ENCODE measurements around the gene ABHD10.

ABHD10 gene

GRCh38 chr3:112001526-112001925 is 22.7 kb downstream of the ABHD10 start:
- Histone ChIP-seq H3K27me3 (ENCODE audit: insufficient read depth, low read depth, severe bottlenecking) (no peaks in the 10 kb centered on the region), H3K9me3 (ENCODE audit: severe bottlenecking) (no peaks in the 10 kb centered on the region), H3K27ac (no peak overlapping the region), H3K36me3 (peaks cover 47% of the 10 kb centered on the region), H3K4me3 (ENCODE audit: low read depth, low read length) (no peak overlapping the region)
- DNase-seq = no peak
- TF ChIP-seq, protein P1, sequence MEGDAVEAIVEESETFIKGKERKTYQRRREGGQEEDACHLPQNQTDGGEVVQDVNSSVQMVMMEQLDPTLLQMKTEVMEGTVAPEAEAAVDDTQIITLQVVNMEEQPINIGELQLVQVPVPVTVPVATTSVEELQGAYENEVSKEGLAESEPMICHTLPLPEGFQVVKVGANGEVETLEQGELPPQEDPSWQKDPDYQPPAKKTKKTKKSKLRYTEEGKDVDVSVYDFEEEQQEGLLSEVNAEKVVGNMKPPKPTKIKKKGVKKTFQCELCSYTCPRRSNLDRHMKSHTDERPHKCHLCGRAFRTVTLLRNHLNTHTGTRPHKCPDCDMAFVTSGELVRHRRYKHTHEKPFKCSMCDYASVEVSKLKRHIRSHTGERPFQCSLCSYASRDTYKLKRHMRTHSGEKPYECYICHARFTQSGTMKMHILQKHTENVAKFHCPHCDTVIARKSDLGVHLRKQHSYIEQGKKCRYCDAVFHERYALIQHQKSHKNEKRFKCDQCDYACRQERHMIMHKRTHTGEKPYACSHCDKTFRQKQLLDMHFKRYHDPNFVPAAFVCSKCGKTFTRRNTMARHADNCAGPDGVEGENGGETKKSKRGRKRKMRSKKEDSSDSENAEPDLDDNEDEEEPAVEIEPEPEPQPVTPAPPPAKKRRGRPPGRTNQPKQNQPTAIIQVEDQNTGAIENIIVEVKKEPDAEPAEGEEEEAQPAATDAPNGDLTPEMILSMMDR (IDR thresholded peaks at IDR 0.05; ENCODE audit: low read depth, low read length) = no peak

DNA sequence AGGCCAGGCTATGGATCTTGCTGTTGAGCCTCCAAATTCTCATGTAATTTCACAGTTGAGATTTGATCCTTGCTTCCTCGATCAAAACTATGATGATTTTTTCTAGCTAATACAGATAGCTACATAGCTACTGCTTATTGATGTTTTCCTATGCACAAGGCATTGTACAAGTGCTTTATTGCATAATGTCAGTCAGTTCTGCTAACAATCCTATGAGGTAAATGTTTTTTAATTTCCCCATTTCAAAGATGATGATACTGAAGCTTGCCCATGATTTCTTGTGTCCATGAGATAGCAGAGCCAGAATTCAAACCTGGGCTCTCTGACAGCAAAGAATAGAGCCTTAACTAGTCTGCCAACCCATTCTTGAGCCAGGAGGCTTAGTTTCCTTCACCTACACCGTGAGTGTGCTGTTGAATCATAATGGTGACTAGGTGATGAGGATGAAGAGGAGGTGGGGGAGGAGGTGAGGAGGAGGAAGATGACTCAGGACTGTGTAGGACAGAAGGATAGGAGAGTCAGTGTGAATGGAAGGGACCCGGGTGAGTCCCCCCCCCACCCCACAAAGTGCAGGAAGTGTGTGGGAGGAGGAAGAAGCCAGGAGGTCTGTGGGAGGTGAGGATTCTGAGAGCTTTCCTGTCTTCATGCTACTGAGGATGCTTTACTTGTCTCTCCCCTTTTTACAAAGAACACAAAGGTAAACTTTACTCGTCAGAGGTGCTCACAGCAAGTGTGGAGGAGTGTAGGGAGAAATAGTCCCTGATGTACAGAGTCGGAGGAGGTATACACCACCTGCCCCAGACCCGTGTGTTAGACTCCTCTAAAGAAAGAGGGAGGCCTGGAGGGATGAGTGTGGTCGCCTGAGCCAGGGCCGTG is 23.5 kb downstream of the ABHD10 start:
- no peak overlapping the region for H3K27ac ChIP-seq
- H3K9me3 ChIP-seq (ENCODE audit: severe bottlenecking) = no peaks in the 10 kb centered on the region
- no peak for DNase-seq
- H3K4me3 ChIP-seq (ENCODE audit: low read depth, low read length) = no peak overlapping the region
- peaks cover 47% of the 10 kb centered on the region for H3K36me3 ChIP-seq
- TF ChIP-seq, protein P1 (IDR thresholded peaks at IDR 0.05; ENCODE audit: low read depth, low read length) = no peak
- no peaks in the 10 kb centered on the region for H3K27me3 ChIP-seq (ENCODE audit: insufficient read depth, low read depth, severe bottlenecking)

- no peaks in the 10 kb centered on the region for H3K9me3 ChIP-seq (ENCODE audit: severe bottlenecking)
- DNase-seq = no peak
- TF ChIP-seq, protein P1 (IDR thresholded peaks at IDR 0.05; ENCODE audit: low read depth, low read length) = no peak
- no peak overlapping the region for H3K27ac ChIP-seq
- peaks cover 59% of the 10 kb centered on the region for H3K36me3 ChIP-seq
- no peaks in the 10 kb centered on the region for H3K27me3 ChIP-seq (ENCODE audit: insufficient read depth, low read depth, severe bottlenecking)
- no peak overlapping the region for H3K4me3 ChIP-seq (ENCODE audit: low read depth, low read length)
These were observed 24.7 kb downstream of the ABHD10 start for GRCh38 chr3:112003321-112004080.

DNA sequence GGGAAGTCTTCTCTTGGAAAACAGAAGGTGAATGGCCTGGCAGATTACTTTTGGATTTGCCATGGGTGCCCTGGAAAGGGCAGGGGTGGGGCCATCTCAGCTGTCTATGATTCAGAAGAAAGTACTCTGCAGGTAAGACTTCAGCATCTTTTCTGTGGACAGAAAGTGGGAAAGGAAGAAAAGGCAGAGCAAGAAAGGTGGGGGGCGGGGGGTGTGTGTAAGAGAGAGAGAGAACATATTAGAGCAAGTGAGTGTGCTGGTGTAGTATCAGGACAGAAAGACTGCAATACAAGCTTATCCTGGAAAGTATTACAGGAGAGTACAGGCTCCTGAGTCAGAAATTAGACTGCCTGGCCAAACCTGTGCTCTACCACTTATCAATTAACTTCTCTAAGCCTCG is 25.4 kb downstream of the ABHD10 start:
- H3K27me3 ChIP-seq (ENCODE audit: insufficient read depth, low read depth, severe bottlenecking) = no peaks in the 10 kb centered on the region
- TF ChIP-seq, protein P1 (IDR thresholded peaks at IDR 0.05; ENCODE audit: low read depth, low read length) = no peak
- DNase-seq = no peak

DNA sequence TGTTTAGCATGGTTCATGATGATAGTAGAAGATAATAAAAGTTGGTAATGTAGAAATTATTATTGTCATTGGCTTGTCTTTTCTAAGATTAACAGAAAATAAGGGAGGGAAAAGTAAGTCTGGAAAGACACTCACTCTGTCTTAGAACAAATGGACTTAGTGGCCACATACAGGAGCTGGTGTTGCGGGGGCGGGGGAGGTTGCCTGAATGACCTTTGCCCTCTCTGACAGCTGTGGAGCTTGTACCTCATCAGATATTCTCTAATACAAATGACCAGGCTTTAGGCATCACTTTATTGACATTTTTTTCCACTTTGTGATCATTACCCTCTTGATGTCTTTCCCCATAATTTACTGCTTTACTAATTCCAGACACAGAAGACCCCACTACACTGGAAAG is 25.8 kb downstream of the ABHD10 start:
- H3K9me3 ChIP-seq (ENCODE audit: severe bottlenecking) = no peaks in the 10 kb centered on the region
- no peak for DNase-seq

More for the DNA sequence above, 25.4 kb downstream of the ABHD10 start:
- Histone ChIP-seq H3K4me3 (ENCODE audit: low read depth, low read length) (no peak overlapping the region), H3K9me3 (ENCODE audit: severe bottlenecking) (no peaks in the 10 kb centered on the region), H3K27ac (no peak overlapping the region), H3K36me3 (peaks cover 65% of the 10 kb centered on the region)

More for the DNA sequence above, 25.8 kb downstream of the ABHD10 start:
- Histone ChIP-seq H3K27me3 (ENCODE audit: insufficient read depth, low read depth, severe bottlenecking) (no peaks in the 10 kb centered on the region), H3K4me3 (ENCODE audit: low read depth, low read length) (no peak overlapping the region), H3K27ac (no peak overlapping the region), H3K36me3 (peaks cover 68% of the 10 kb centered on the region)
- TF ChIP-seq, protein P1 (IDR thresholded peaks at IDR 0.05; ENCODE audit: low read depth, low read length) = no peak

All from WERI-Rb-1 (cell line).